IPS DF 6.9 (cell line): ENCODE measurements around the gene COMTD1.
"Not testable (repeated sequence)": the region's sequence is repeated elsewhere in the genome, so short reads cannot be mapped to it uniquely, and the experiment has no call there.

ENCODE experiments used
- DNase-seq: peaks from one replicate; pipeline ENCODE4 v3.0.0-alpha.2; 2013; ENCODE audit warnings: low read depth, low spot score
- H3K27ac ChIP-seq: one replicate; pipeline ENCODE4 v1.5.1; 2013; ENCODE audit warnings: low read length, control low read depth
- H3K27me3 ChIP-seq: 2 replicates; pipeline ENCODE4 v1.6.1; 2013; ENCODE audit warnings: mild to moderate bottlenecking, low read length; ENCODE audit not compliant: control insufficient read depth, insufficient read depth
- H3K36me3 ChIP-seq: 2 replicates; pipeline ENCODE4 v1.6.1; 2013; ENCODE audit warnings: low read length; ENCODE audit not compliant: control insufficient read depth, insufficient read depth
- H3K4me1 ChIP-seq: 2 replicates; pipeline ENCODE4 v1.6.1; 2013; ENCODE audit warnings: low read length; ENCODE audit not compliant: control insufficient read depth, insufficient read depth
- H3K4me3 ChIP-seq: 2 replicates; pipeline ENCODE4 v1.5.1; 2013; ENCODE audit warnings: mild to moderate bottlenecking, low read length
- H3K9me3 ChIP-seq: 2 replicates; pipeline ENCODE4 v1.6.1; 2013; ENCODE audit warnings: low read length, inconsistent platforms; ENCODE audit not compliant: control insufficient read depth, insufficient read depth
- WGBS: extraction: QIAGEN DNeasy Blood & Tissue Kit; methylation state at CpG from one replicate; pipeline ENCODE4 v1.1.7; 2013; ENCODE audit warnings: mixed read lengths, missing lambda C conversion rate; ENCODE audit not compliant: insufficient read length, insufficient coverage; 5-methylcytosine and 5-hydroxymethylcytosine counted together

The COMTD1 gene

GRCh38 chr10:75195035-75195763 lies 40.6 kb downstream of the COMTD1 start:
- H3K36me3 ChIP-seq = no peaks in the 10 kb centered on the region
- DNase-seq = no peak
- no peaks in the 10 kb centered on the region for H3K4me1 ChIP-seq
- WGBS = 100% methylated on average over 1 of the region's 6 CpGs
- H3K27me3 ChIP-seq = no peaks in the 10 kb centered on the region
- no peak overlapping the region for H3K27ac ChIP-seq
- no peak overlapping the region for H3K4me3 ChIP-seq
- no peaks in the 10 kb centered on the region for H3K9me3 ChIP-seq

GRCh38 chr10:75194625-75195024 lies 41.1 kb downstream of the COMTD1 start:
- H3K27me3 ChIP-seq, H3K4me3 ChIP-seq, H3K36me3 ChIP-seq, DNase-seq, H3K9me3 ChIP-seq, H3K4me1 ChIP-seq, H3K27ac ChIP-seq: not testable (repeated sequence)
- no CpG with 5 or more reads among the region's 4 CpGs for WGBS

GRCh38 chr10:75191821-75192568 lies 43.8 kb downstream of the COMTD1 start:
- Histone ChIP-seq H3K9me3 (no peaks in the 10 kb centered on the region), H3K36me3 (no peaks in the 10 kb centered on the region), H3K27ac (no peak overlapping the region), H3K27me3 (no peaks in the 10 kb centered on the region), H3K4me1 (no peaks in the 10 kb centered on the region), H3K4me3 (no peak overlapping the region)
- no CpG with 5 or more reads among the region's 10 CpGs for WGBS
- DNase-seq = no peak

GRCh38 chr10:75189266-75190096 lies 46.3 kb downstream of the COMTD1 start:
- H3K9me3 ChIP-seq = no peaks in the 10 kb centered on the region
- no CpG with 5 or more reads among the region's 12 CpGs for WGBS
- no peak overlapping the region for H3K27ac ChIP-seq
- no peaks in the 10 kb centered on the region for H3K4me1 ChIP-seq
- H3K27me3 ChIP-seq = no peaks in the 10 kb centered on the region
- DNase-seq = no peak
- H3K36me3 ChIP-seq = no peaks in the 10 kb centered on the region
- no peak overlapping the region for H3K4me3 ChIP-seq

GRCh38 chr10:75188522-75188921 lies 47.2 kb downstream of the COMTD1 start:
- not testable (repeated sequence) for H3K36me3 ChIP-seq, H3K9me3 ChIP-seq, H3K4me1 ChIP-seq, H3K27me3 ChIP-seq, H3K27ac ChIP-seq, DNase-seq, H3K4me3 ChIP-seq
- no CpG with 5 or more reads among the region's 9 CpGs for WGBS

GRCh38 chr10:75187961-75188426 lies 47.8 kb downstream of the COMTD1 start:
- no peaks in the 10 kb centered on the region for H3K4me1 ChIP-seq
- H3K9me3 ChIP-seq = no peaks in the 10 kb centered on the region
- H3K27me3 ChIP-seq = no peaks in the 10 kb centered on the region
- WGBS = no CpG with 5 or more reads among the region's 3 CpGs
- no peaks in the 10 kb centered on the region for H3K36me3 ChIP-seq
- peak; percentile 68 for DNase-seq
- H3K27ac ChIP-seq = no peak overlapping the region
- no peak overlapping the region for H3K4me3 ChIP-seq

- no peaks in the 10 kb centered on the region for H3K36me3 ChIP-seq
- H3K9me3 ChIP-seq = no peaks in the 10 kb centered on the region
- DNase-seq = no peak
- H3K4me1 ChIP-seq = no peaks in the 10 kb centered on the region
- no peak overlapping the region for H3K27ac ChIP-seq
- H3K4me3 ChIP-seq = no peak overlapping the region
- no peaks in the 10 kb centered on the region for H3K27me3 ChIP-seq
- WGBS = no CpG with 5 or more reads among the region's 4 CpGs
Observed at GRCh38 chr10:75186310-75186709, 49.4 kb downstream of the COMTD1 start.
